Natural killer cell (primary cell): ENCODE data around the gene NEK1. TPM values are rescaled to one million over a fixed set of nuclear protein-coding genes. Genes with fewer than 3 reads are reported as not detected.
A peak's percentile ranks its signal among the peaks of the same experiment; 100 is the strongest.

Source experiments
- ATAC-seq, 3 donors: fragments of 150-1000 bp in 2 of 3; fragments of 200-7000 bp in 1 of 3; cut with Tn5 transposase; 1 replicate in 1 of 3; 2 replicates in 2 of 3; pipeline ENCODE4 v1.10.0; 2021; ENCODE audit warnings: mild to moderate bottlenecking in 2 of 3, moderate library complexity in 2 of 3
- DNase-seq, 2 donors: peaks; one replicate each; pipeline versions ENCODE4 v3.0.0 to v3.0.0-alpha.2; 2013 to 2021; ENCODE audit warnings: mixed read lengths in 1 of 2
- H3K27ac ChIP-seq: one replicate; pipeline ENCODE4 v1.5.1; 2013; ENCODE audit warnings: mild to moderate bottlenecking, low read length
- H3K27me3 ChIP-seq: one replicate; pipeline ENCODE4 v1.6.1; 2013; ENCODE audit warnings: low read length; ENCODE audit not compliant: control insufficient read depth, insufficient read depth
- H3K36me3 ChIP-seq: one replicate; pipeline ENCODE4 v1.6.1; 2013; ENCODE audit warnings: low read length; ENCODE audit not compliant: control insufficient read depth, insufficient read depth
- H3K4me1 ChIP-seq: one replicate; pipeline ENCODE4 v1.6.1; 2013; ENCODE audit warnings: low read length; ENCODE audit not compliant: control insufficient read depth, insufficient read depth
- H3K4me3 ChIP-seq: one replicate; pipeline ENCODE4 v1.5.1; 2013; ENCODE audit warnings: low read length
- H3K9me3 ChIP-seq: one replicate; pipeline ENCODE4 v1.6.1; 2013; ENCODE audit warnings: low read length; ENCODE audit not compliant: control insufficient read depth, insufficient read depth
- H3K27ac Mint-ChIP-seq, 2 donors: one replicate each; pipeline ENCODE4 v1.8.0; 2022; ENCODE audit warnings: mild to moderate bottlenecking in 2 of 2, mixed read lengths in 2 of 2, moderate library complexity in 1 of 2
- H3K27me3 Mint-ChIP-seq, 2 donors: one replicate each; pipeline ENCODE4 v1.8.0; 2022; ENCODE audit warnings: low read depth in 2 of 2, mixed read lengths in 2 of 2
- H3K36me3 Mint-ChIP-seq: one replicate; pipeline ENCODE4 v1.8.0; 2022; ENCODE audit warnings: mixed read lengths
- H3K4me1 Mint-ChIP-seq, 2 donors: one replicate each; pipeline ENCODE4 v1.8.0; 2022; ENCODE audit warnings: mixed read lengths in 2 of 2
- H3K4me3 Mint-ChIP-seq: one replicate; pipeline ENCODE4 v1.8.0; 2022; ENCODE audit warnings: mild to moderate bottlenecking, moderate library complexity, mixed read lengths
- H3K9me3 Mint-ChIP-seq, 2 donors: one replicate each; pipeline ENCODE4 v1.8.0; 2022; ENCODE audit warnings: mixed read lengths in 2 of 2
- WGBS: methylation state at CpG from one replicate; pipeline ENCODE4 v1.1.7; 2013; ENCODE audit warnings: missing lambda C conversion rate; ENCODE audit not compliant: insufficient coverage; 5-methylcytosine and 5-hydroxymethylcytosine counted together
- intact Hi-C: fragments of 100-400 bp; cut with micrococcal nuclease; formaldehyde crosslinking; loops from one replicate; pipeline ENCODE4 v1.14.2; 2022
- total RNA-seq, 4 donors: library from RNA; stranded (reverse); fragments of 120-200 nt in 1 of 4; gene quantifications; one replicate each; pipeline versions ENCODE4 v1.2.3 to v1.2.4, GENCODE V29; 2013 to 2022
- TF ChIP-seq, protein P1 (sequence below): fragments of 200-600 bp; IDR thresholded peaks from one replicate; pipeline ENCODE4 v1.8.0; 2022; ENCODE audit warnings: antibody characterized with exemption

NEK1 gene
- 10 to 100 TPM; 16.4 to 24.9 (median 19.0) TPM for total RNA-seq
- 16.2 TPM for total RNA-seq (2013)

GRCh38 chr4:169611991-169612870 lies at the start of gene NEK1:
Gene NEK1, minus strand, starts transcription at chr4:169612583. Its CDS starts 9,953 bp downstream, at chr4:169602630.
- Mint-ChIP-seq H3K4me1 (peaks cover 26 to 29% of the 10 kb centered on the region in 2 donors), H3K27ac (peak within 1 kb of the TSS; percentile 98), H3K27me3 (no peaks in the 10 kb centered on the region), H3K36me3 (no peaks in the 10 kb centered on the region), H3K9me3 (no peaks in the 10 kb centered on the region), H3K4me3 (peak within 1 kb of the TSS; percentile 98)
- ATAC-seq: peak; percentile 83 to 94 (median 86)
- under 1% methylated on average over 60 of the region's 61 CpGs for WGBS
- peak; percentile 82 to 95 for DNase-seq
- Histone ChIP-seq H3K4me1 (peaks cover 4% of the 10 kb centered on the region), H3K27ac (peak within 1 kb of the TSS; percentile 99), H3K36me3 (no peaks in the 10 kb centered on the region), H3K4me3 (peak within 1 kb of the TSS; percentile 96), H3K27me3 (no peaks in the 10 kb centered on the region), H3K9me3 (no peaks in the 10 kb centered on the region)
- intact Hi-C loops: loop anchor here (1.0 to 5.0 kb wide), 7 partner anchors 8 to 1131 kb away; partner anchors contain the start of genes CBR4, CLCN3, DDX60L and HPF1
- TF ChIP-seq, protein P1, sequence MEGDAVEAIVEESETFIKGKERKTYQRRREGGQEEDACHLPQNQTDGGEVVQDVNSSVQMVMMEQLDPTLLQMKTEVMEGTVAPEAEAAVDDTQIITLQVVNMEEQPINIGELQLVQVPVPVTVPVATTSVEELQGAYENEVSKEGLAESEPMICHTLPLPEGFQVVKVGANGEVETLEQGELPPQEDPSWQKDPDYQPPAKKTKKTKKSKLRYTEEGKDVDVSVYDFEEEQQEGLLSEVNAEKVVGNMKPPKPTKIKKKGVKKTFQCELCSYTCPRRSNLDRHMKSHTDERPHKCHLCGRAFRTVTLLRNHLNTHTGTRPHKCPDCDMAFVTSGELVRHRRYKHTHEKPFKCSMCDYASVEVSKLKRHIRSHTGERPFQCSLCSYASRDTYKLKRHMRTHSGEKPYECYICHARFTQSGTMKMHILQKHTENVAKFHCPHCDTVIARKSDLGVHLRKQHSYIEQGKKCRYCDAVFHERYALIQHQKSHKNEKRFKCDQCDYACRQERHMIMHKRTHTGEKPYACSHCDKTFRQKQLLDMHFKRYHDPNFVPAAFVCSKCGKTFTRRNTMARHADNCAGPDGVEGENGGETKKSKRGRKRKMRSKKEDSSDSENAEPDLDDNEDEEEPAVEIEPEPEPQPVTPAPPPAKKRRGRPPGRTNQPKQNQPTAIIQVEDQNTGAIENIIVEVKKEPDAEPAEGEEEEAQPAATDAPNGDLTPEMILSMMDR: no peak

DNA sequence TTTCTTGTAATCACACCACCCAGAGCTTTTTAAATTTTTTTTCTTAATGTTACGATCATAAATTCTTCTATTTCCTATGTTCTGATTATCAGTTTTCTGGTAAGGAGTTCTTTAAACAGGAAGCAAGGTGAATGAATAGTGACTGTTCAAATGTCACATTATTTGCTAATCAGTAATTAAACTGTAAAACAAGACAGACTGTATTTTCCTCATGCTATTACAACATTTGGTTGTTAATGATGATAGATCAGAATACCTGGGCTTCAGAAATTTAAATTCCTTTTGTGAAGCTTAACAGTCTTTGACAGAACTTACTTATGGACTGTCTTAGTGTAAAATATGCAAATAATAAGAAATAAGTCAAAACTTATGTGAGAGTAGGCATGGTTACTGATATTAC lies 49.4 kb upstream of the NEK1 start:
- no CpG with 5 or more reads among the region's 1 CpG for WGBS
- Histone ChIP-seq H3K27me3 (no peaks in the 10 kb centered on the region), H3K4me1 (peaks cover 4% of the 10 kb centered on the region), H3K27ac (no peak overlapping the region), H3K4me3 (no peak overlapping the region), H3K9me3 (no peaks in the 10 kb centered on the region), H3K36me3 (no peaks in the 10 kb centered on the region)
- TF ChIP-seq, protein P1: no peak
- intact Hi-C loops: loop anchor here (2.0 kb wide), 1 partner anchor 49 kb away; the partner anchor contains the start of gene NEK1
- H3K4me1 Mint-ChIP-seq: peaks cover 26 to 33% of the 10 kb centered on the region in 2 donors
- H3K36me3 Mint-ChIP-seq: no peaks in the 10 kb centered on the region
- ATAC-seq (no peak), DNase-seq (no peak)
- no peaks in the 10 kb centered on the region for H3K9me3 Mint-ChIP-seq
- peak overlapping the region in 1 of 2 donors; percentile 49 for H3K27ac Mint-ChIP-seq
- H3K4me3 Mint-ChIP-seq: no peak overlapping the region
- H3K27me3 Mint-ChIP-seq: no peaks in the 10 kb centered on the region

GRCh38 chr4:169660929-169661328 lies 48.5 kb upstream of the NEK1 start:
- Mint-ChIP-seq H3K4me1 (peaks cover 20 to 29% of the 10 kb centered on the region in 2 donors), H3K4me3 (no peak overlapping the region), H3K27ac (peak overlapping the region; percentile 93), H3K9me3 (no peaks in the 10 kb centered on the region), H3K27me3 (no peaks in the 10 kb centered on the region), H3K36me3 (no peaks in the 10 kb centered on the region)
- ATAC-seq (no peak), DNase-seq (no peak)
- TF ChIP-seq, protein P1: no peak
- intact Hi-C loops: loop anchor here (1.0 to 2.0 kb wide), 2 partner anchors 41 to 48 kb away; partner anchors contain the start of genes CLCN3 and NEK1
- no peaks in the 10 kb centered on the region for H3K36me3 ChIP-seq
- H3K4me1 ChIP-seq: peaks cover 4% of the 10 kb centered on the region
- H3K27ac ChIP-seq: peak overlapping the region; percentile 78
- H3K27me3 ChIP-seq: no peaks in the 10 kb centered on the region
- H3K4me3 ChIP-seq: no peak overlapping the region
- WGBS: 100% methylated on average over 1 of the region's 3 CpGs
- H3K9me3 ChIP-seq: no peaks in the 10 kb centered on the region
